ENCODE data around the gene SLC31A1. TPM values are rescaled to one million over a fixed set of nuclear protein-coding genes. Genes with fewer than 3 reads are reported as not detected.

SLC31A1 gene
- 18.0 TPM in 2 replicates for total RNA-seq

DNA sequence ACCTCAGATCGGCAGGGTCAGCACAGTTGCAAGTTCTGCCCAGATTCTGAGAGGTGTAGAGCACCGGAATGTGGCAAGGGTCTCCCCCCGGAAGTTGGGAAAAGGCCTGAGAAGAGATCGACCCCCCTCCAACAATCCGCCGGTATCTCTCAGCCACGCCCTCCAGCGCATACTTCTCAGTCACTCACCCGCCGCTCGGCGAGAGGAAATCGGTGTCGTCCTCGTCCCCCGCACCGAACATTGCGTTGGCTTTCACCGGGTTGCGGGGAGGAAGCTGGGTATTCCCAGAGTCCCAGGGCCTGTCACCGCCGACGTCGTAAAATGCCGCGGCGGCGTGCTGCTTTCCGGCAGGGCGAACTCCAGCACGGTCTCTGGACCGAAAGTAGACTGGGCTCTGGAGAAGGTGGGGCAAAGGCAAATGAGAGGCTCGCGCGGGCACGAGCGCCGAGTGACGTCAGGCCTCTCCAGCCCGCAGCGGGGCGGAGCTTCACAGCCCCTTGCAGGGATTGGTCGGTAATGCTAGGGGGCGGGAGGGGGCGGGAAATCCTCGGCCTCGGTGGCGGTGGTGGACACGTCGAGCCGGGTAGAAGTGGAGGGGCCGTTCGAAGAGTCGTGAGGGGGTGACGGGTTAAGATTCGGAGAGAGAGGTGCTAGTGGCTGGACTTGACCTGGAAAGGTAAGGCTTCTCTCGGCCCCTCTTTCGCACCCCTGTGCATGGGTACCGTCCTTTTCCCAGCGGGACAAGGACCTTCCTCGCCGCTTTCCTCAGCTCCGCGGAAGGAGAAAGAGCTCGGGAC is at the start of gene SLC31A1, which contains the start of gene FKBP15:
Gene SLC31A1, plus strand, starts transcription at position 542 of the 797 bp plus-strand sequence. CDS start 34,605 bp downstream, outside the sequence.
Gene FKBP15, minus strand, starts transcription at position 275 of the 797 bp plus-strand sequence. Its CDS starts 34 bp downstream, at position 241.

DNA sequence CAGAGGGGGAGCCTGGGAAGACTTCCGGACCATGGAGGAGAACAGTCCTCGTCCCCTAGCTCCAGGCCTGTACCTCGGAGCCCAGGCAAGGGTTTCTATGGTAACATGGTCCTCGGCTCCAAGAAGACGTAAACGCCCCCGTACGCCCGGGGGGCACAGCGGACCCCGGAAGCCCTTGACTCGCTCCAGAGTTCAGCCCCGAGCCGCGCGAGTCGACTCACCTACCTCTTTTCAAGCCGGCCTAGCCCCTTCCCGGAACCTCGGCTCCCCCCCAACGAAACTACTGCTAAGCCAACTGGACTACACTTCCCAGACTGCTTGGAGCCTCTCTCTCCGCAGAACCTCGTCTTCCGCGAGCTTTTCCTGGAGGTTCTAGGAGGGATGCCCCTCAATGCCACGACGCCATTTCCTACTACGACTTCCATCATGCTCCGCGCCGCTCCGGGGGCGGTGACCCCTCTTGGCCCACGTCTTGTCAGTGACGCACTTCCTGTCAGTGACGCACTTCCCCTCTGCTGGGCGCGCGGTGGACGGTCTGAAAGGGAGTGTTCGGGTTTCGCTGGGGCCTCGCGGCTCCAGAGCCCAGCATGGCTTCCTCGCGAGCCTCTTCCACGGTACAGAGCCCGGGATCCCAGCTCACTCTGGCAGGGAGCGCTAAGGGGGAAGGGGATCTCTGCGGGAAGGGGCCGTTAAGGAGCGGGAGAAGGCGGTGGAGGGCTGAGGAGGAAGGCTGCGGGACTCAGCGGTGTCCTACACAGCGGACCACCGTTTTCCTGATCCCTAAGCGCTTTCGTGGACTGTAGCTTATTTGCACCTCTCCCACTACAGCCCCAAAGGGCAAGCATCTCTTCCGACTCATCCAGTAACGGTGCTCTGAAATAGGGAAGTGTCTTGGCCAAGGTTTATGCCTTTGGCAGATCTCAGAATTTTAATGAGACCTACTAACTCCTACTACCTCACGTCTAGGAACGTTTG is 54.1 kb downstream of the SLC31A1 start, which contains the start of the genes CDC26 and PRPF4:
Gene CDC26, minus strand, starts transcription at position 416 of the 975 bp plus-strand sequence. CDS start 3,065 bp downstream, outside the sequence.
Gene PRPF4, plus strand, starts transcription at position 502 of the 975 bp plus-strand sequence. Its CDS starts 86 bp downstream, at position 588.

GRCh38 chr9:113302792-113303418 is 81.6 kb downstream of the SLC31A1 start, which contains the start of gene RNF183:
Gene RNF183 (minus strand): TSS chr9:113303376. CDS start chr9:113298184, 5,192 bp downstream.

Other genes starting within 250 kb of the SLC31A1 start
- gene ZNF883, start 209.4 kb upstream of the SLC31A1 start, total RNA-seq, result 0.48 and 0.65 TPM in 2 replicates
- 1.1 and 1.3 TPM in 2 replicates for gene ZFP37, start 164.8 kb upstream of the SLC31A1 start, total RNA-seq
- gene SLC31A2, start 70.5 kb upstream of the SLC31A1 start, total RNA-seq, result 5.6 and 6.6 TPM in 2 replicates
- gene FKBP15, start 267 bp upstream of the SLC31A1 start, total RNA-seq, result 24.2 and 28.8 TPM in 2 replicates
- gene CDC26, start 54.0 kb downstream of the SLC31A1 start, total RNA-seq, result 32.9 and 34.3 TPM in 2 replicates
- 23.2 and 28.2 TPM in 2 replicates for gene PRPF4, start 54.1 kb downstream of the SLC31A1 start, total RNA-seq
- not detected in 2 replicates for gene RNF183, start 81.8 kb downstream of the SLC31A1 start, total RNA-seq
- 0.29 and 0.33 TPM in 2 replicates for gene WDR31, start 118.7 kb downstream of the SLC31A1 start, total RNA-seq
- not detected in 2 replicates for gene BSPRY, start 128.0 kb downstream of the SLC31A1 start, total RNA-seq
- 7.5 and 9.2 TPM in 2 replicates for gene HDHD3, start 155.4 kb downstream of the SLC31A1 start, total RNA-seq
- gene ALAD, start 179.7 kb downstream of the SLC31A1 start, total RNA-seq, result 13.4 and 14.3 TPM in 2 replicates
- gene POLE3, start 189.1 kb downstream of the SLC31A1 start, total RNA-seq, result 52.3 and 63.3 TPM in 2 replicates
- 1.2 and 1.3 TPM in 2 replicates for gene C9orf43, start 189.2 kb downstream of the SLC31A1 start, total RNA-seq
- 360 and 441 TPM in 2 replicates for gene RGS3, start 242.2 kb downstream of the SLC31A1 start, total RNA-seq